ENCODE results near the gene KRTAP3-1.
A peak's percentile ranks its signal among the peaks of the same experiment; 100 is the strongest.

The KRTAP3-1 gene

DNA sequence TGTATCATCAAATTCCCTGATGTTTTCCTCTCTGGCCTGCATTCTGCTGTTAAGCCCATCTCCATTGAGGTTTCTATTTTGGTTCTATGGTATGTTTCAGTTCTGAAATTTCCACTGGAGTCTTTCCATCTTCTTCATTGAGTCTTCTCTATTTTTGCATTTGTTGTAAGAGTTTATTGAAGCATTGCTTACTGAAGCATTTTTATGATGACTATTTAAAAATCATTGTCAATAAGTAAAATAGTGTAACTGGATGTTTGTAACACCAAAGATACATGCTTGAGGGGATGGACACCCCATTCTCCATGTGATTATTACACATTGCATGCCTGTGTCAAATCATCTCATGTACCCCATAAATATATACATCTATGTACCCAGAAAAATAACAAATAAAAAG is 33.4 kb downstream of the KRTAP3-1 start:
- no peak for DNase-seq (ENCODE audit: low spot score)

DNA sequence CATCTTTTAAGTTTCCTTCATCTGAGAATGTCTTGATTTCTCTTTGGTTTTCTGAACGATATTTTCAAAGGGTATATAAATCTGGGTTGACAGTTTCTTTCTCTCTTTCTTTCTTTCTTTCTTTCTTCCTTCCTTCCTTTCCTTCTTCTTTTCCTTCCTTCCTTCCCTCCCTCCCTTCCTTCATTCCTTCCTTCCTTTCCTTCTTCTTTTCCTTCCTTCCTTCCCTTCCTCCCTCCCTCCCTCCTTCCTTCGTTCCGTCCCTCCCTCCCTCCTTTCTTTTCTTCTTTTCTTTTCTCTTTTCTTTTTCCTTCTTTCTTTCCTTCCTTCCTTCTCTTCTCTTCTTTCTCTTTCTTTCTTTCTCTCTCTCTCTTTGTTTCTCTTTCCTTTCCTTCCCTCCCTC is 34.6 kb downstream of the KRTAP3-1 start:
- no peak for DNase-seq (ENCODE audit: low spot score)

DNA sequence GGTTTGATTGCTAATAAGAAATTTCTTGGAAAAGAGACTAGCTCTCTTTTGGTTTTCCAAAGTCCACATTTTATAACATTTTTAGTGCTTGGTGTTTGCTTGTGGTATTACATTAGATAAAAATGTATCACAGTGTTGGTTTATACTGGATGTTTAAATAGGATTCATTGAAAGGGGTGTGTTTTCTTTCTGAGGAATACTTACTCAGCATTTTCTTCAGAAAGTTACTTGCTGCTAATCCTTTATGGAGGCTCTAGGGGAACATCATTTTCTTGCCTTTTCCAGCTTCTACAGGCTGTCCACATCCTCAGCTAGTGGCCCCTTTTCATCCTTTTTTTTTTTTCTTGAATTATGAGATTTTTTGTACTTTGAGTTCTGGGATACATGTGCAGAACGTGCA is 41.3 kb downstream of the KRTAP3-1 start:
- no peak for DNase-seq (ENCODE audit: low spot score)

DNA sequence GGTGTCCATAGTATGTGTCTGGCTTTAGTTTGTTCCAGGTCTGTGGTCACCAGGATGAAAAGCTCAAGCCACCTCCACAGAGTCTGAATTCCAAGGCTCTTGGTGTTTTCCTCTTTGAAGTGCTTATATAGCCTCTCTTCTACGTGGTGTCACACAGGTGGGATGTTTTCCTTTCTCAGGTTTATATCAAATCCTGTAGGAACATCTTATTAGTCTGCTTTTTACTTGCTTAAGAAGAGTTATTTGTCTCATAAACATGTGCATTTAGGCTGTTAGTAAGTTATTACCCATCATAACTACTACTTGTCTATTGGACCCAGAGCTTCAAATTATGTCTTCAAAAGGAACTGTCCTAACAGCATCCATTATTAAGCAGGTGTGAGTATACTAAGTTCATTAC is 42.1 kb downstream of the KRTAP3-1 start, which contains the start of gene KRT39:
TSS of gene KRT39 (minus strand) at position 101 of the 400 bp plus-strand sequence. CDS start at position 9, 92 bp downstream.
- no peak for DNase-seq (ENCODE audit: low spot score)

DNA sequence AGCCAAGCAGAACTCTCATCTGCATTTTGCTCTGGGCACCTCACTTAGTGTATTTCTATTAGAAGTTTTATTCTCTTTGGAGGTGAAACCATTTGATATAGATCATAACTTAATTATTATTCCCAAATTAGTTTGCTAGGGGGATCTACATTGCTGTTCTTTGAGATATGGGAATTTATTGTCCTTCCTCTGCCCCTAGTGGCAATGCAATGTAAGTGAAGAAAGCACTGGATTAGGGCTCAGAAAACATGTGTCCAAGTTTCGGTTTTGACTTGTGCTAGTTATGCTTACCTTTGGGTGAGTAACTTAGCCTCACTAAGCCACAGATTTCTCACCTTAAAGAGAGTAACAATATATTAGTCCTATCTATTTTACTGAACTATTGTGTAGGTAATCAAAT is 45.1 kb downstream of the KRTAP3-1 start:
- DNase-seq (ENCODE audit: low spot score), result peak; percentile 16

DNA sequence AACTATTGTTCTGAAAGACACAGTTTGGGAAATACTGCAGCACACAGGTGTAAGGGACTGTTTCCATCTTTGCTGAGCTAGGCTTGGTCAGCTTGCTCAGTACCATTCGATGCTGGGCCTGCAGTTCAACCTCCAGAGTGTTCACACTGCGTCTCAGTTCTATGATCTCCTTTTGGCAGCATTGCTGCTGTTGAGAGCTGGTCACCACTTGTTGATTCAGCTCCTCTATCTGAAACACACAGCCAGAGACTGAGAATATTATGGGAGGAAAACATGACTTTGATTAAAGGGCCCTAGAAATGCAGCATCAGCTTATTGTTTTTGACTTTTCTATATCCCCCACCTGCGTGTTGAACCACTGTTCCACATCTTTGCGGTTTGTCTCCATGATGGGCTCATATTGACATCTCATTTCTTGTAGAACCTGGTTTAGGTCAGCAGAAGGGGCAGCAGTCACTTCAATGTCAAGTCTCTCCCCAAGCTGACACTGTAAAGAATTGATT is 46.8 kb downstream of the KRTAP3-1 start:
- DNase-seq (ENCODE audit: low spot score), result no peak

DNA sequence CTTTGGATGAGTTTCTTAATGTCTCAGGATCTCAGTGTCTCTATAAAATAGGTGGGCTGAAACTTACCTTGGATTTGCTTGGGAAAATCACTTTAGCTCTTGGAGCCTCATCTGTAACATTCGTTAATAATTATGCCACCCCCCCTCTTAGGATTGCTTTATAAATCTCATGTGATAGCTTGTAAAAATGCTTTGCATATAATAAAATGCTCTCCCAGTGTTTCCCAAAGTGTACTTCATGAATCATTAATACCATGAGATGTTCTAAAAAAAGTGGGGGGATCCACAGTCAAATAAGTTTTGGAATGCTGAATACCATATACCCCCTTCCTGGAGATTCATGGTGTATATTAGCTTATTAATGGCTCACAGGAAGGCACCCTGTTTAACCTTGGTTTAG is 47.3 kb downstream of the KRTAP3-1 start:
- no peak for DNase-seq (ENCODE audit: low spot score)

DNA sequence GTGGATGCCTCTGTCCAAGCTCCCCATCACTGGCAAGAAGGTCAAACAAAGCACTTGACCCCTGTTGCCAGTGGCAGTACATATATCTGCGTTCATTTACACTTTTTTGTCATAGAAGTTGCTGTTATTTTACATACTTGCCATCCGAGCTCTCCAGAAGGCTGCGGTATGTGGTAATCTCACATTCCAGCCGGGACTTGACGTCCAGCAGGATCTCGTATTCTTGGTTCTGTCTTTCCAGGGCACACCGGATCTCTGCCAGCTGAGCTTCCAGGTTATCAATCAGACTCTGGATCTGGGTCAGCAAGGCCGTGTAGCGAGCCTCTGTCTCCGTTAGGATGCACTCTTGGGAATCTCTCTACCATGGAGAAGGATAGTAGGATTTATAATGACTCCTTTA is 48.8 kb downstream of the KRTAP3-1 start:
- DNase-seq (ENCODE audit: low spot score), result no peak
